HS-27A (cell line): ENCODE data around the gene RRP9.
A peak's percentile ranks its signal among the peaks of the same experiment; 100 is the strongest.
"Not testable (repeated sequence)": the region's sequence is repeated elsewhere in the genome, so short reads cannot be mapped to it uniquely, and the experiment has no call there.

Source experiments
- DNase-seq: peaks from one replicate; pipeline ENCODE4 v3.0.0-alpha.2; 2012; ENCODE audit warnings: low read depth, missing footprints

RRP9 gene

GRCh38 chr3:51941798-51942602, at the start of gene RRP9, which contains the start of gene PARP3:
Gene RRP9 (minus strand): TSS chr3:51941904. CDS start chr3:51941867, 37 bp downstream.
Gene PARP3 (plus strand): TSS chr3:51942363. CDS start chr3:51943356, 993 bp downstream.
- DNase-seq: peak; percentile 100

- not testable (repeated sequence) for DNase-seq
Observed at GRCh38 chr3:51990501-51990971, 48.8 kb upstream of the RRP9 start.

GRCh38 chr3:51988286-51989146, 46.8 kb upstream of the RRP9 start:
- DNase-seq: no peak

- no peak for DNase-seq
Observed at GRCh38 chr3:51987568-51987967, 45.9 kb upstream of the RRP9 start.

- no peak for DNase-seq
Observed at GRCh38 chr3:51986010-51986947, 44.6 kb upstream of the RRP9 start.

- DNase-seq: no peak
Observed at GRCh38 chr3:51985063-51985462, 43.4 kb upstream of the RRP9 start.

- no peak for DNase-seq
Observed at GRCh38 chr3:51984269-51984647, 42.6 kb upstream of the RRP9 start.

- DNase-seq: no peak
Observed at GRCh38 chr3:51983578-51984268, 42.0 kb upstream of the RRP9 start.

- peak; percentile 66 for DNase-seq
Observed at GRCh38 chr3:51982838-51983577, 41.3 kb upstream of the RRP9 start, which contains the start of gene ACY1. Gene ACY1 (plus strand): TSS chr3:51983535. CDS start chr3:51984065, 530 bp downstream.

GRCh38 chr3:51982352-51982837, 40.7 kb upstream of the RRP9 start:
- no peak for DNase-seq

- DNase-seq: no peak
Observed at GRCh38 chr3:51980253-51980652, 38.5 kb upstream of the RRP9 start.

GRCh38 chr3:51978143-51978502, 36.4 kb upstream of the RRP9 start:
- DNase-seq: no peak

- no peak for DNase-seq
Observed at GRCh38 chr3:51977446-51978142, 35.9 kb upstream of the RRP9 start.

GRCh38 chr3:51975852-51976549, 34.3 kb upstream of the RRP9 start:
- DNase-seq: no peak

GRCh38 chr3:51974963-51975851, 33.5 kb upstream of the RRP9 start, which contains the start of gene ABHD14A:
Gene ABHD14A (plus strand): TSS chr3:51975064. CDS start chr3:51975136, 72 bp downstream.
- no peak for DNase-seq

- DNase-seq: no peak
Observed at GRCh38 chr3:51974277-51974962, 32.7 kb upstream of the RRP9 start.

GRCh38 chr3:51971350-51971749, 29.6 kb upstream of the RRP9 start:
- DNase-seq: no peak
